IPS-20b (cell line): Measurements from ENCODE around the gene PTPRK.

Experiments
- H3K27ac ChIP-seq: one replicate; pipeline ENCODE4 v1.5.1; 2013; ENCODE audit warnings: low read length
- H3K27me3 ChIP-seq: 2 replicates; pipeline ENCODE4 v1.6.1; 2013; ENCODE audit warnings: mild to moderate bottlenecking, low read length, inconsistent platforms; ENCODE audit not compliant: insufficient read depth
- H3K36me3 ChIP-seq: 2 replicates; pipeline ENCODE4 v1.6.1; 2013; ENCODE audit warnings: low read depth, mild to moderate bottlenecking, inconsistent platforms, low read length, moderate library complexity; ENCODE audit not compliant: insufficient read depth
- H3K4me1 ChIP-seq: 2 replicates; pipeline ENCODE4 v1.6.1; 2013; ENCODE audit warnings: mild to moderate bottlenecking, control low read depth, inconsistent platforms, low read length, moderate library complexity; ENCODE audit not compliant: insufficient read depth
- H3K4me3 ChIP-seq: 2 replicates; pipeline ENCODE4 v1.5.1; 2013; ENCODE audit warnings: mild to moderate bottlenecking, low read length, inconsistent platforms
- H3K9ac ChIP-seq: 2 replicates; pipeline ENCODE4 v1.6.1; 2013; ENCODE audit warnings: low read depth, mild to moderate bottlenecking, inconsistent platforms, low read length, moderate library complexity
- H3K9me3 ChIP-seq: 2 replicates; pipeline ENCODE4 v1.6.1; 2013; ENCODE audit warnings: mild to moderate bottlenecking, low read depth, low read length, inconsistent platforms; ENCODE audit not compliant: insufficient read depth

The PTPRK gene

DNA sequence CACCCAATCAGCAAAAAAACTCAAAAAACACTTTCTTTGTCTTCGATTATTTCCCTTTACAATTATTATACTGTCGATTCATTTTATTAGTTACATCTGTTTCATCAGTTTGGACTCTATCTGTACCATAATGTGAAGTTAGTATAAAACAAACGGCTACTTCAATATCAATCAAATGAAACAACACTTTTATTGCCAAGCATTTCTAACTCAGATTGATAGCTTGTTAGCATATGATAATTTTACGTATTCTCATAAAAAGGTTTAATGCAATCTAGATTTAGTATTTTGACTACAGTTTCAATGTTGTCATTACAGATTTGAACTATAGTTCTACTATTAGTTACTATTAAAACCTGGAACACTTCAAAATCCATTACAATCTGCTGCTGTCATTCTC, 149.3 kb downstream of the PTPRK start:
- Histone ChIP-seq H3K36me3 (peaks cover 4% of the 10 kb centered on the region; the same call in 1 of the 2 replicates), H3K4me1 (no peaks in the 10 kb centered on the region), H3K9me3 (peaks cover 12% of the 10 kb centered on the region; the same call in 1 of the 2 replicates), H3K27ac (no peak overlapping the region), H3K4me3 (no peak overlapping the region), H3K9ac (no peak overlapping the region), H3K27me3 (no peaks in the 10 kb centered on the region)

- Histone ChIP-seq H3K4me3 (no peak overlapping the region), H3K27ac (no peak overlapping the region), H3K9ac (no peak overlapping the region), H3K27me3 (no peaks in the 10 kb centered on the region), H3K9me3 (0 out of 2 replicates have a peak, but pooled peaks cover 1% of the 10 kb centered on the region), H3K36me3 (no peaks in the 10 kb centered on the region), H3K4me1 (no peaks in the 10 kb centered on the region)
Observed at GRCh38 chr6:128370072-128370471, 150.3 kb downstream of the PTPRK start.

- no peaks in the 10 kb centered on the region for H3K36me3 ChIP-seq
- no peak overlapping the region for H3K9ac ChIP-seq
- H3K4me3 ChIP-seq, result no peak overlapping the region
- H3K4me1 ChIP-seq, result no peaks in the 10 kb centered on the region
- H3K27ac ChIP-seq, result no peak overlapping the region
- no peaks in the 10 kb centered on the region for H3K27me3 ChIP-seq
- no peaks in the 10 kb centered on the region for H3K9me3 ChIP-seq
Observed at GRCh38 chr6:128368213-128368944, 152.0 kb downstream of the PTPRK start.

GRCh38 chr6:128367437-128367836, 153.0 kb downstream of the PTPRK start:
- Histone ChIP-seq H3K4me3 (no peak overlapping the region), H3K4me1 (no peaks in the 10 kb centered on the region), H3K9ac (no peak overlapping the region)

GRCh38 chr6:128365520-128366160, 154.8 kb downstream of the PTPRK start:
- Histone ChIP-seq H3K9ac (no peak overlapping the region), H3K36me3 (no peaks in the 10 kb centered on the region), H3K9me3 (no peaks in the 10 kb centered on the region), H3K4me1 (no peaks in the 10 kb centered on the region), H3K4me3 (no peak overlapping the region), H3K27me3 (no peaks in the 10 kb centered on the region), H3K27ac (no peak overlapping the region)

More at GRCh38 chr6:128367437-128367836, 153.0 kb downstream of the PTPRK start:
- Histone ChIP-seq H3K36me3 (no peaks in the 10 kb centered on the region), H3K9me3 (no peaks in the 10 kb centered on the region), H3K27ac (no peak overlapping the region), H3K27me3 (no peaks in the 10 kb centered on the region)

DNA sequence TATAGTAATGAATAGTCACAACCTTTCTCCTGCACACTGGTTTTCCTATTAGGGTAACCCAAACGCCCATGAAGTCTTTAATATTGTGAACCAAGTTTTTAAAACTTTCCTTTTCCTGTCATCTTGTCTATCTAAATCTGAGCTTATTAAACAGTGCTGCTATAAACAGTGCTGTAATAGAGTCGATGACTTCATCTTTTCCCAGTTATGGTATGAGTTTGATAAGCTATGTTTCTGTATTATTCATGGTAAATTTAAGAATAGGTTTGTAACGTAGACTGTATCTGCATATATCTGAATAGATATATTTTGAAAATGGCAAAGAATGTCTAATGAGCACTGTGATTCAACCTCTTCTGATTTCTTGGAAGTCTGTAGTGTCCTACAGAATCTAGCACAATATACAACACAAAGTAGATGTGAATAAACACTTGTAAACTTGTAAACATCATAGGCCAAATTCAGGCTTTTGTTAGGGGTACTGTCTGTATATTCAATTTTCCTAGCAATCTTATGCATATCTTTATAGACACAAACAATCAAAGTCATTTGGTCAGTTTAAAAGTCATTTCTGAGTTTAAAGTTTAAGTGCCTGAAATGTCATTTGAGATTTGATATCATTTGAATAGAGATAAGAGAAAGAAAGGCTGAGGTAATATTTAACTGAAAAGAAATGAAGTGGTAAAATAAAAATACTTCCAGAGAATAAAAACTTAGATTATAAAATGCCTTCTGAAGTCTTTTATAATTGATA, 155.5 kb downstream of the PTPRK start:
- no peak overlapping the region for H3K27ac ChIP-seq
- no peaks in the 10 kb centered on the region for H3K27me3 ChIP-seq
- no peaks in the 10 kb centered on the region for H3K9me3 ChIP-seq
- H3K4me3 ChIP-seq, result no peak overlapping the region
- no peak overlapping the region for H3K9ac ChIP-seq
- no peaks in the 10 kb centered on the region for H3K36me3 ChIP-seq
- H3K4me1 ChIP-seq, result no peaks in the 10 kb centered on the region

GRCh38 chr6:128363020-128363813, 157.2 kb downstream of the PTPRK start:
- H3K9me3 ChIP-seq, result no peaks in the 10 kb centered on the region
- H3K36me3 ChIP-seq, result no peaks in the 10 kb centered on the region
- no peaks in the 10 kb centered on the region for H3K4me1 ChIP-seq
- no peak overlapping the region for H3K9ac ChIP-seq
- H3K27me3 ChIP-seq, result no peaks in the 10 kb centered on the region
- no peak overlapping the region for H3K4me3 ChIP-seq
- H3K27ac ChIP-seq, result no peak overlapping the region

- H3K4me1 ChIP-seq, result peaks cover 2% of the 10 kb centered on the region; the same call in 1 of the 2 replicates
- H3K36me3 ChIP-seq, result no peaks in the 10 kb centered on the region
- no peak overlapping the region for H3K4me3 ChIP-seq
- no peak overlapping the region for H3K9ac ChIP-seq
- no peak overlapping the region for H3K27ac ChIP-seq
- no peaks in the 10 kb centered on the region for H3K9me3 ChIP-seq
- no peaks in the 10 kb centered on the region for H3K27me3 ChIP-seq
Observed at GRCh38 chr6:128361378-128361777, 159.0 kb downstream of the PTPRK start.

DNA sequence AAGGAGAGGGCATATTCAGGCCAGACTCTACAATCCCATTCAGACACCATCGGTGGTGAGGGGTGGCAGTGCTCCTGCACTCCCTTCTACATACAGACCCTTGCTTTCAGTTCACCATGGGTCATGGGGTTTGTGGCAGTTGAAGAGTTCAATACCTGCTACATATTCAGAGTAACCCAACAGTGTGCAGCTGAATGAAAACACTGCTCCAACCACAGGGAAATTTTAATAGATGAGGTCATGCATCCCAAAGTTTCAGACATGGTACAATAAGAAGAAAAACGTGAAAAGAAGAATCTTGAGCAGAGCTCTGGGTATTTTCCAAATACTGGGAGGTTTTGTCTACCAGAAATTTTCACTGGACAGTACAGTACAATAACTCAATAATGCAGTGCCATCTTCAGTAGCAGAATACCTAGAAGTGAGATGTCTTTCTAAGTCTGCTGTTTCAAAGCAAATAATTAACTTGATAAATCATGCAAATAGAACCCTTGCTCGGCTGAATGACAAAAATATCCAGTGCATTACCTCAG, 162.1 kb downstream of the PTPRK start:
- no peak overlapping the region for H3K4me3 ChIP-seq
- peaks cover 3% of the 10 kb centered on the region; the same call in 1 of the 2 replicates for H3K4me1 ChIP-seq
- no peak overlapping the region for H3K27ac ChIP-seq
- H3K27me3 ChIP-seq, result no peaks in the 10 kb centered on the region
- H3K36me3 ChIP-seq, result no peaks in the 10 kb centered on the region
- H3K9ac ChIP-seq, result no peak overlapping the region
- no peaks in the 10 kb centered on the region for H3K9me3 ChIP-seq

- Histone ChIP-seq H3K36me3 (no peaks in the 10 kb centered on the region), H3K4me1 (peaks cover 3% of the 10 kb centered on the region; the same call in 1 of the 2 replicates), H3K9me3 (no peaks in the 10 kb centered on the region), H3K4me3 (no peak overlapping the region), H3K9ac (no peak overlapping the region), H3K27ac (no peak overlapping the region), H3K27me3 (no peaks in the 10 kb centered on the region)
Observed at GRCh38 chr6:128357392-128358130, 162.8 kb downstream of the PTPRK start.
